Stomach (tissue), 9 donors: ENCODE measurements around the gene PPAN. TPM values are rescaled to one million over a fixed set of nuclear protein-coding genes. Genes with fewer than 3 reads are reported as not detected.

Source experiments
- DNase-seq, 2 donors: peaks; one replicate each; pipeline versions ENCODE4 v3.0.0 to v3.0.0-alpha.2; 2013 to 2019
- H3K27ac ChIP-seq, 5 donors: fragments of 200-600 bp in 4 of 5; sonication (generic) in 4 of 5; one replicate each; pipeline ENCODE4 v1.5.1; 2013 to 2019; ENCODE audit warnings: mild to moderate bottlenecking in 1 of 5, moderate library complexity in 1 of 5
- H3K27me3 ChIP-seq, 3 donors: fragments of 200-600 bp; sonication (generic); one replicate each; pipeline ENCODE4 v1.5.1; 2017 to 2019; ENCODE audit warnings: mixed run types in 1 of 3
- H3K36me3 ChIP-seq, 4 donors: fragments of 200-600 bp; sonication (generic); 1 replicate in 3 of 4; 2 replicates in 1 of 4; pipeline ENCODE4 v1.5.1; 2016 to 2019
- H3K4me1 ChIP-seq, 4 donors: fragments of 200-600 bp; sonication (generic); one replicate each; pipeline ENCODE4 v1.5.1; 2016 to 2019
- H3K4me3 ChIP-seq, 4 donors: fragments of 200-600 bp; sonication (generic) in 3 of 4; one replicate each; pipeline ENCODE4 v1.5.1; 2016 to 2019; ENCODE audit warnings: mild to moderate bottlenecking in 1 of 4
- H3K9me3 ChIP-seq, 4 donors: fragments of 200-600 bp; sonication (generic); one replicate each; pipeline ENCODE4 v1.5.1; 2016 to 2019
- CTCF ChIP-seq, 7 experiments: fragments of 450-650 bp in 4 of 7; fragments of 200-600 bp in 3 of 7; sonication (generic) in 3 of 7; IDR thresholded peaks; one replicate each; pipeline ENCODE4 v1.5.1; 2016 to 2019; ENCODE audit warnings: antibody characterized with exemption in 7 of 7, control low read depth in 2 of 7, mild to moderate bottlenecking in 1 of 7
- EP300 ChIP-seq: sonication (generic); formaldehyde crosslinking; IDR thresholded peaks from one replicate; pipeline ENCODE4 v1.6.1; 2017; ENCODE audit warnings: antibody characterized with exemption
- POLR2A ChIP-seq, 4 donors: fragments of 450-650 bp; IDR thresholded peaks; one replicate each; pipeline ENCODE4 v1.6.1; 2016; ENCODE audit warnings: antibody characterized with exemption in 4 of 4, control low read depth in 2 of 4, mild to moderate bottlenecking in 1 of 4, moderate library complexity in 1 of 4
- POLR2AphosphoS5 ChIP-seq, 3 donors: sonication (generic); formaldehyde crosslinking; IDR thresholded peaks; one replicate each; pipeline ENCODE4 v1.6.1; 2016; ENCODE audit warnings: antibody characterized with exemption in 3 of 3
- WGBS, 5 donors: extraction: QIAGEN DNeasy Blood & Tissue Kit in 3 of 5; methylation state at CpG; one replicate each; pipeline versions ENCODE4 v1.1.5 to v1.1.7; 2013 to 2018; 5-methylcytosine and 5-hydroxymethylcytosine counted together
- intact Hi-C: fragments of 100-400 bp; cut with DNase I; formaldehyde crosslinking; loops from one replicate; pipeline ENCODE4 v1.15.1; 2023; ENCODE audit warnings: low total_unique reads
- polyA plus RNA-seq, 3 donors: library from polyadenylated mRNA; stranded (reverse); fragments of 200-250 nt; gene quantifications; one replicate each; pipeline ENCODE4 v1.2.3, GENCODE V29; 2013
- total RNA-seq, 5 donors: library from RNA; depleted of rRNA; stranded (reverse); fragments of >200 nt; gene quantifications; one replicate each; pipeline versions ENCODE4 v1.1.0 to v1.2.3, GENCODE V29; 2014 to 2016
- donor health status: healthy with polysubstance abuse.
- donor health status: Bipolar disorder and iron deficiency.
- donor health status: healthy.

The PPAN gene
- total and polyA plus RNA-seq, 8 donors: 1.2 to 52.3 (median 34.7) TPM

- intact Hi-C loops: loop anchor here (10.0 kb wide), 1 partner anchor 142 kb away; the partner anchor contains the start of gene MRPL4
- peak overlapping the region in 4 of 5 donors; percentile 20 to 58 (median 37) for H3K27ac ChIP-seq
- H3K4me1 ChIP-seq: peaks cover 0 to 50% (median 27%) of the 10 kb centered on the region in 4 donors
- WGBS, 5 donors: 19 to 28% (median 23%) methylated on average over 19 to 25 of the region's 25 CpGs
- DNase-seq: peak; percentile 64 to 70
- H3K36me3 ChIP-seq: peaks cover 72 to 90% (median 81%) of the 10 kb centered on the region in 4 donors
- TF ChIP-seq CTCF (IDR thresholded peaks at IDR 0.05) (peak in 5 of 7 experiments; percentile 43 to 74 (median 57)), EP300 (no peak)
- H3K27me3 ChIP-seq: no peaks in the 10 kb centered on the region
- no peaks in the 10 kb centered on the region for H3K9me3 ChIP-seq
- no peak overlapping the region for H3K4me3 ChIP-seq
Observed at GRCh38 chr19:10112895-10113591, 6.9 kb downstream of the PPAN start.

- TF ChIP-seq CTCF (IDR thresholded peaks at IDR 0.05) (no peak), POLR2A (IDR thresholded peaks at IDR 0.05) (no peak), EP300 (no peak), POLR2AphosphoS5 (IDR thresholded peaks at IDR 0.05) (no peak)
- intact Hi-C loops: loop anchor here (10.0 kb wide), 1 partner anchor 141 kb away; the partner anchor contains the start of gene MRPL4
- peaks cover 5 to 52% (median 30%) of the 10 kb centered on the region in 4 donors for H3K4me1 ChIP-seq
- 64 to 72% (median 69%) methylated on average over 11 to 19 of the region's 19 CpGs for WGBS, 5 donors
- no peak overlapping the region for H3K4me3 ChIP-seq
- H3K36me3 ChIP-seq: peaks cover 72 to 90% (median 81%) of the 10 kb centered on the region in 4 donors
- peak overlapping the region in 3 of 5 donors; percentile 20 to 58 (median 36) for H3K27ac ChIP-seq
- no peaks in the 10 kb centered on the region for H3K27me3 ChIP-seq
- DNase-seq: no peak
- H3K9me3 ChIP-seq: no peaks in the 10 kb centered on the region
Observed at GRCh38 chr19:10113592-10113963, 7.4 kb downstream of the PPAN start.

- Histone ChIP-seq H3K9me3 (no peaks in the 10 kb centered on the region), H3K4me3 (no peak overlapping the region), H3K36me3 (peaks cover 67 to 85% (median 77%) of the 10 kb centered on the region in 4 donors), H3K27me3 (no peaks in the 10 kb centered on the region), H3K4me1 (peaks cover 10 to 57% (median 35%) of the 10 kb centered on the region in 4 donors), H3K27ac (no peak overlapping the region)
- WGBS, 5 donors: 86 to 89% (median 88%) methylated on average over 13 to 43 of the region's 43 CpGs
- no peak for DNase-seq
- intact Hi-C loops: loop anchor here (10.0 kb wide), 1 partner anchor 141 kb away; the partner anchor contains the start of gene MRPL4
- TF ChIP-seq POLR2A (IDR thresholded peaks at IDR 0.05) (no peak), POLR2AphosphoS5 (IDR thresholded peaks at IDR 0.05) (peak in 1 of 3 donors; percentile 53), CTCF (IDR thresholded peaks at IDR 0.05) (no peak), EP300 (no peak)
Observed at GRCh38 chr19:10113964-10114650, 7.9 kb downstream of the PPAN start.

GRCh38 chr19:10114651-10115391 lies 8.7 kb downstream of the PPAN start:
- Histone ChIP-seq H3K27ac (no peak overlapping the region), H3K36me3 (peaks cover 60 to 78% (median 70%) of the 10 kb centered on the region in 4 donors), H3K9me3 (no peaks in the 10 kb centered on the region), H3K27me3 (no peaks in the 10 kb centered on the region), H3K4me1 (peaks cover 12 to 61% (median 38%) of the 10 kb centered on the region in 4 donors), H3K4me3 (no peak overlapping the region)
- TF ChIP-seq POLR2AphosphoS5 (IDR thresholded peaks at IDR 0.05): peak in 1 of 3 donors; percentile 4
- TF ChIP-seq POLR2A (IDR thresholded peaks at IDR 0.05): no peak
- DNase-seq: no peak
- intact Hi-C loops: loop anchor here (10.0 kb wide), 1 partner anchor 140 kb away; the partner anchor contains the start of gene MRPL4
- 71 to 79% (median 75%) methylated on average over 19 to 26 of the region's 26 CpGs for WGBS, 5 donors
